Kidney (tissue), 14 donors: ENCODE data around the gene CAMK2B. TPM values are rescaled to one million over a fixed set of nuclear protein-coding genes. Genes with fewer than 3 reads are reported as not detected.
A peak's percentile ranks its signal among the peaks of the same experiment; 100 is the strongest.

Experiments used
- DNase-seq, 5 donors: peaks; one replicate each; pipeline ENCODE4 v3.0.0-alpha.2; 2013 to 2020
- FAIRE-seq: peaks from 2 replicates; lab custom pipeline; 2012; peaks lifted over from hg19 to GRCh38; lab: Jason Lieb, UNC
- H3K27ac ChIP-seq, 2 donors: one replicate each; pipeline ENCODE4 v1.7.0; 2013; ENCODE audit warnings: low read depth in 2 of 2, low read length in 2 of 2, inconsistent platforms in 1 of 2
- H3K27me3 ChIP-seq: one replicate; pipeline ENCODE4 v1.7.1; 2013; ENCODE audit warnings: low read length, inconsistent platforms; ENCODE audit not compliant: control insufficient read depth, insufficient read depth
- H3K36me3 ChIP-seq, 3 donors: one replicate each; pipeline versions ENCODE4 v1.7.0 to v1.7.1; 2013; ENCODE audit warnings: low read length in 3 of 3, control low read depth in 1 of 3, inconsistent platforms in 1 of 3; ENCODE audit not compliant: insufficient read depth in 3 of 3, control insufficient read depth in 2 of 3
- H3K4me1 ChIP-seq, 3 donors: one replicate each; pipeline versions ENCODE4 v1.7.0 to v1.7.1; 2013; ENCODE audit warnings: low read length in 3 of 3, inconsistent platforms in 1 of 3, low read depth in 1 of 3; ENCODE audit not compliant: control insufficient read depth in 2 of 3, insufficient read depth in 2 of 3
- H3K4me3 ChIP-seq, 3 donors: one replicate each; pipeline versions ENCODE4 v1.7.0 to v1.8.1; 2013; ENCODE audit warnings: low read length in 3 of 3, control low read depth in 1 of 3, inconsistent platforms in 1 of 3
- H3K9ac ChIP-seq, 3 donors: one replicate each; pipeline versions ENCODE4 v1.7.0 to v1.7.1; 2013; ENCODE audit warnings: low read length in 3 of 3, control low read depth in 1 of 3, inconsistent platforms in 1 of 3
- H3K9me3 ChIP-seq, 3 donors: one replicate each; pipeline versions ENCODE4 v1.7.0 to v1.7.1; 2013; ENCODE audit warnings: low read length in 3 of 3, control low read depth in 1 of 3, inconsistent platforms in 1 of 3; ENCODE audit not compliant: control insufficient read depth in 2 of 3, insufficient read depth in 1 of 3
- intact Hi-C: fragments of 100-400 bp; cut with DNase I; formaldehyde crosslinking; loops from one replicate; pipeline ENCODE4 v1.11.1; 2022
- polyA plus RNA-seq: library from polyadenylated mRNA; stranded (reverse); fragments of 350-450 nt; fragmentation: Illumina TruSeq; extraction: RNeasy Lipid Tissue Mini Kit (QIAGEN cat#74804); gene quantifications from one replicate; pipeline ENCODE4 v1.2.3, GENCODE V29; 2014; ENCODE audit warnings: low read depth, low replicate concordance; ENCODE audit not compliant: insufficient read depth
- total RNA-seq: library from RNA; stranded (reverse); fragmentation: NEBNext Ultra II Directional; extraction: Animal tissue kit (Norgen Biotek cat#: 25700); gene quantifications from one replicate; pipeline ENCODE4 v1.2.1, GENCODE V29; 2021
- TF ChIP-seq, protein P1 (sequence below): IDR thresholded peaks from 3 replicates; pipeline ENCODE4 v1.5.1; 2012; ENCODE audit warnings: mild to moderate bottlenecking, moderate library complexity, borderline replicate concordance; ENCODE audit not compliant: insufficient read depth; ENCODE audit errors: extremely low read depth
- donor health status: control.
- donor health status: control.
- donor health status: control.
- donor health status: control.
- donor health status: control.
- donor health status: DM: yes; HTN: yes; CAD: no.
- donor health status: Normal renal cell carcinoma (clear cell type).

The CAMK2B gene
- total and polyA plus RNA-seq, 2 donors from 2014 or later = 1.1 to 3.2 TPM

DNA sequence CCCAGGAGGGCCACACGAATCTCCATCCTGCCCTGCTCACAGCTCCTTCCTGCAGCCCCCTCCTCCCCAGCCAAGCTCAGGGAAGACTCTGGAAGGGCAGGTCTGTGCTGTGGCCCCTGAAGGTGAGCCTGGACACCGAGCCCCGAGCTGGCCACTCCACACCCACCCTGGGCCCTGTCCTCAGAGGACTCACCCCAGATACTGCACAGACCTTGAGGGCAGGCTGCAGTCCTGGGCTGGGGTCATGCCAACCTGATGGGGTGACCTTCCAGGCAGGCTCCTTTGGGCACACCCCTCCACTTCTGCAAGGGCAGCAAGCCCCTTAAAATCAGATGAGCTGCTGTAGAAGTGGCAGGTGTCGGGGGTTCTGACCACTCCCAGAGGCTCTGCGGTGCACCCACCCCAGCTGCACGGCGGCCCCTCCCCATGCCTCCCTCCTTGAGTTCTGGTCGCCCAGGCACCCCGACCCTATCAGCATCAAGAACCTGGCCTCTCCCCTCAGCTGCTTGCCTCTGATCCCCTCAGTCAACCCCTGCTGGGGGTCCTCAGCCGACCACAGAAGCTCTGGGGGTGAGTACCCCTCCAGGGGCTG, 100.3 kb downstream of the CAMK2B start:
- H3K9ac ChIP-seq = no peak overlapping the region
- H3K4me1 ChIP-seq = no peaks in the 10 kb centered on the region
- H3K27ac ChIP-seq = no peak overlapping the region
- FAIRE-seq (no peak), DNase-seq (peak in 2 of 5 donors; percentile 55 to 58)
- TF ChIP-seq, protein P1, sequence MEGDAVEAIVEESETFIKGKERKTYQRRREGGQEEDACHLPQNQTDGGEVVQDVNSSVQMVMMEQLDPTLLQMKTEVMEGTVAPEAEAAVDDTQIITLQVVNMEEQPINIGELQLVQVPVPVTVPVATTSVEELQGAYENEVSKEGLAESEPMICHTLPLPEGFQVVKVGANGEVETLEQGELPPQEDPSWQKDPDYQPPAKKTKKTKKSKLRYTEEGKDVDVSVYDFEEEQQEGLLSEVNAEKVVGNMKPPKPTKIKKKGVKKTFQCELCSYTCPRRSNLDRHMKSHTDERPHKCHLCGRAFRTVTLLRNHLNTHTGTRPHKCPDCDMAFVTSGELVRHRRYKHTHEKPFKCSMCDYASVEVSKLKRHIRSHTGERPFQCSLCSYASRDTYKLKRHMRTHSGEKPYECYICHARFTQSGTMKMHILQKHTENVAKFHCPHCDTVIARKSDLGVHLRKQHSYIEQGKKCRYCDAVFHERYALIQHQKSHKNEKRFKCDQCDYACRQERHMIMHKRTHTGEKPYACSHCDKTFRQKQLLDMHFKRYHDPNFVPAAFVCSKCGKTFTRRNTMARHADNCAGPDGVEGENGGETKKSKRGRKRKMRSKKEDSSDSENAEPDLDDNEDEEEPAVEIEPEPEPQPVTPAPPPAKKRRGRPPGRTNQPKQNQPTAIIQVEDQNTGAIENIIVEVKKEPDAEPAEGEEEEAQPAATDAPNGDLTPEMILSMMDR = no peak
- intact Hi-C loops = no loop called here
- no peaks in the 10 kb centered on the region for H3K36me3 ChIP-seq
- no peaks in the 10 kb centered on the region for H3K9me3 ChIP-seq
- H3K4me3 ChIP-seq = no peak overlapping the region
- no peaks in the 10 kb centered on the region for H3K27me3 ChIP-seq

DNA sequence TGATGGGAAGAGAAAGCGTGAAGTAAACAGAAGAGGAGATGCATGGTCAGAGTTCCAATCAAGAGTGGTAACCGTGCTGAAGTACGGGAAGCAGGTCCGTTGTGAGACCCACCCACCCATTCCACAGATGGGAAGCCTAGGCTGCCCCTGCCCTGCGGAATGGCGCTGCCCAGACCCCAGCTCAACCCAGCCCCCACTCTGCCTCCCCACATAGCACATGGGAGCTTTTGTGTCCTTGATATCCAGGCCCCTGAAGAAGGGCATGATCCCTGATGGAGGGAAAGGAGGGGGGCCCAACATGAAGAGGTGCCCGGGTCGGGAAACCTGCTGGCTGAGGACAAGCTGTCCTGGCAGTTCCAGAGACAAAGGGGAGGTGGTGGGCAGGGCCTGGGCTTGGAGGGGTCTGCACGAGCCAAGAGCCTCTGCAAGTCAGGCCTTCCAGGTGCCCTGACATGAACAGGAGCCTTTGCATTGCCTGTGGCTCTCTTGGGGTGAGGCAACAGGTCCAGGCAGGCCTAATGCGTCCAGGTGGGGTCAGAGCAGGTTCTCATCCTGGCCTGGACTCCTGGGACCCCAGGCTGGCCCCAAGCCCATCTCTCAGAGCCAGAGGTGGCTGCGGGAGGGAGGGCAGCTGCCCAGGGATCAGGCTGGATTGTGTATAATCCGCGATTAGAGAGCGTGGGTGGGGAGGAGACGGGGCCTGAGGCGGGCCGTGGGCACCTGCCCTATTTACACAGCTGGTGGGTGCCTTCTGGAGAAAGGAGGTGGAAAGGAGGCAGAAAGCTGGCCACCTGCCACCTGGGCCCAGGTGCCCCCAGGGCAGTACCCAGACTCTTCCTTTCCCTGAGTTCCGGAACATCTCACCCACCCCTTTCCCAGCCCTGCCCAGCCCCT, 101.1 kb downstream of the CAMK2B start:
- no peaks in the 10 kb centered on the region for H3K9me3 ChIP-seq
- FAIRE-seq (no peak), DNase-seq (peak in 2 of 5 donors; percentile 46 to 60)
- no peaks in the 10 kb centered on the region for H3K4me1 ChIP-seq
- intact Hi-C loops = no loop called here
- TF ChIP-seq, protein P1 = no peak
- H3K4me3 ChIP-seq = no peak overlapping the region
- no peak overlapping the region for H3K9ac ChIP-seq
- H3K36me3 ChIP-seq = no peaks in the 10 kb centered on the region
- H3K27ac ChIP-seq = no peak overlapping the region
- no peaks in the 10 kb centered on the region for H3K27me3 ChIP-seq

- H3K9me3 ChIP-seq = peaks cover 0 to 3% (median 0%) of the 10 kb centered on the region in 3 donors
- H3K27me3 ChIP-seq = no peaks in the 10 kb centered on the region
- no peaks in the 10 kb centered on the region for H3K36me3 ChIP-seq
- H3K4me1 ChIP-seq = no peaks in the 10 kb centered on the region
- H3K4me3 ChIP-seq = no peak overlapping the region
- intact Hi-C loops = no loop called here
- FAIRE-seq (no peak), DNase-seq (peak in 2 of 5 donors; percentile 37 to 43)
- TF ChIP-seq, protein P1 = no peak
- H3K9ac ChIP-seq = no peak overlapping the region
- no peak overlapping the region for H3K27ac ChIP-seq
These were observed 101.9 kb downstream of the CAMK2B start for GRCh38 chr7:44223362-44224079.
